Activated CD4-positive, alpha-beta T cell treated with anti-CD3 and anti-CD28 coated beads, Interleukin-2, amount 50 U/mL, for 16 hours (primary cell): ENCODE data around the gene LTBP2.

Experiments used
- DNase-seq: peaks from one replicate; pipeline ENCODE4 v3.0.0-alpha.2; 2020

Gene LTBP2

DNA sequence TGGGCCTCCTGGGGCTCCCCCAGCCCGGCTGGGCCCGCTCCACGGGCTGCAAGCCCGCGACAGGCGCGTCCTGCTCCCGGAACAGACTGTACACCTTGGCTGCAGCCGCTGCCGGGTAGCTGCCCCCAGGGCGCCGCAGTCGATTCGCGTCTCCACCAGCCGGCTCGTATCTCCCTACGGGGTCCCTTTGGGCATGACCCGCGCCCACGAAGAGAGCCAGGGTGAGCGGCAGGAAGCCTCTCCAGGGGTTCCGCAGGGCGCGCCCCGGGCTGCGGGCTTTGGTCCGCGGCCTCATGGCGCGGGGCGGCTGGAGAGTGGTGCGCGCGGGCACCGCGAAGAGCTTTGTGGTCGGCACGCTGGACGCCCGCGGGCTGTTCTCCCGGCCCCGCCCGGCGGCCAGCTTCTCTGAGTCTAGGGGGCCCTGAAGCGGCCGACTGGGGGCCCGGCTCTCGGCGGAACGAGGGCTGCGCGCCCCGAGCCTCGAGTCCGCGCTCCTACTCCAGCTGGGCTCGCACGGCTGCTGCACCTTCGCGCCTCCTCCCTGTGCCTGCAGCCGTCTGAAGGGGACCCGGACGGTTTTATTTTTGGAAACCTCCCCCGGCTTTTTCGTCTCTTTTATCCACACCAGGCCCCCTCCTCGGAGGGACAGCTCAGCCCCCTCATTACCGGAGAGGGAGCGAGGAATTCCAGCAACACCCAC, at the start of gene LTBP2:
LTBP2 (minus strand) TSS at position 588 of the 700 bp plus-strand sequence; CDS start at position 295, 293 bp downstream.
- no peak for DNase-seq

- DNase-seq: no peak
These were observed 48.8 kb upstream of the LTBP2 start for GRCh38 chr14:74660863-74661262.

DNA sequence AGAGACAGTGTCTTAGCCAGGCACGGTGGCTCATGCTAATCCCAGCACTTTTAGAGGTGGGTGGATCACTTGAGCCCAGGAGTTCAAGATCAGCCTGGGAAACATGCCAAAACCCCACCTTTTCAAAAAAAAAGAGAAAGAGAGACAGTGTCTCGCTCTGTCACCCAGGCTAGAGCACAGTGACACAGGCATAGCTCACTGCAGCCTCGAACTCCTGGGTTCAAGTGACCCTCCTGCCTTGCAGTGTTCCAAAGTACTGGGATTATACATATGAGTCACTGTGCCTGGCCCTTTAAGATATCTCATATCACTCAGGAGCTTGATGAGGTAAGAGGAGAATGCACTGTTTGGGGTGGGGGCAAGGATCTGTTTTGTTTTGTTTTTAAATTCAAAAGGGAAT, 48.1 kb upstream of the LTBP2 start:
- no peak for DNase-seq

- DNase-seq: no peak
These were observed 46.6 kb upstream of the LTBP2 start for GRCh38 chr14:74658535-74659131.

- DNase-seq: no peak
These were observed 44.9 kb upstream of the LTBP2 start for GRCh38 chr14:74656964-74657363.

DNA sequence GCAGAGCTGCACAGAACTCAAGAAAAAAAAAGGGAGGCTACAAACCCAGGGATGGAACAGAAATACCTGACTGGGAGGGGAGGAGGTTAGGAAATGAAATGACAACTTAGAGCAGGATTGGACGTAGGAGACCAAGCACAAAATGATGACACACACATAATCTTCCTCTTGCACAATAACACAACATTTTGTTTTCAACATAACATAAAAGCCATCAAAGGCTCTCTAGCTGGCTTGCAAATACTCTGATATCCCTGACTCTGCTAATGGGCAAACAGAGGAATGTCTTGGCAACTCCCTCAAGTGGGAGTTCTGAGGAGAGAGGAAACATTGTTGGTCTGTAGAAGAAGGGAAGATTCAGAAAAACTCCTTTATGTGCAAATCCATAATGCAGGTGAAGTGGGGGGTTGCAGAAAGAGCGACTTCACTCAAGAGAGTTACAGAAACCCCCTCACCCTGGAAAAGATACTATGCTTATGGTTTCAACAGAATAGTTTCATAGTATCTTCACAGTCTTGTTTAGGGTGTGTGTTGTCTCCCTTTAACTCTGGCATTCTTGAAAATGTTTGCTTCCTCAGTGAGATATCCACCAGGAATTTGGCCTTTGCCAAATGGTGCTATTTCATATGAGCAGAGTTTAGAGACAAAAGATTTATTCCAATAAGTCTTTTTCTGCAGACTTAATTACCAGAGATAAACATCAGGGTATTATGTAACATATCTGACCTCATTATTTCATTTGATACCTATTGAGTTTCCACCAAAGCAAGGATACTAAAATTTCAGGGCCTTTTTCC, 43.8 kb upstream of the LTBP2 start:
- DNase-seq: no peak

DNA sequence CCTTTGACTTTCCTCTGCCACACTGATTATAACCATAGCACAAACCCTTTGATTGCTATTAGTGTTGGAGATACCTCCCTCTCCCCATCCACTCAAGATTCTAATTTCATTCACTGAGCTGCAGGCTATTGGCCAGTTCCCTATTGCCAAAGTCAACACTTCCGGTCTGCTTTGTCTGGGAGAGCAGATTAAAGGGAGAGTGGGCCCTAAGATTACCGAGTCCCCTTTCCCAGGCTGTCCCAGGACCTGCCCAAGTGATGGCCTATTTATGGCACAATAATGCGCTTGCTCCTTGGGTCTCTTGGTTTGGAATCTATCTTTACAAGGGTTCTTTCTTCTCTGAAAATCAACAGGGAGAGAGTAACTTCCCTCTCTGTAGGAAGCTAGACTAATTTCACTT, 42.9 kb upstream of the LTBP2 start:
- DNase-seq: no peak

- no peak for DNase-seq
These were observed 41.5 kb upstream of the LTBP2 start for GRCh38 chr14:74653386-74654138.

- DNase-seq: no peak
These were observed 40.5 kb upstream of the LTBP2 start for GRCh38 chr14:74652541-74652940.

GRCh38 chr14:74650927-74651686, 39.1 kb upstream of the LTBP2 start:
- no peak for DNase-seq

DNA sequence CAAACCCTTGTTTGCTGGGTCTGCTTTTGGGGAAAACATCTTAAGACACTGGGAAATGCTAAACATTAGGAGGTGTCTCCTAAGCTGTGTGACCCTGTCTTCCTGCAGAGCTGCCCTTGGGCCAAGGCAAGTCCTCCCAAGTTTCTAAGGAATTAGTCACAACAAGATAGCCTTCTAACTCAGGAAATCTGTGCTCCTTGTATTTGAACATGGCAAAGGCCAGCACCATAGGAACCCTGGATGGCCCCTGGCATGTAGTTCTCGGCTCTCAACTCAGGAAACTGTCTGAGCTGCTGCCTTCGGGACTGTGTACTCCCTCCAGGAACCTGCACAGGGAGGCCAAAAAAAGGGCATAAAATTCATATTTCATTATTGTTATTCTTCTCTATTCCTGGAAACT, 37.6 kb upstream of the LTBP2 start:
- no peak for DNase-seq

- no peak for DNase-seq
These were observed 37.1 kb upstream of the LTBP2 start for GRCh38 chr14:74649167-74649566.

GRCh38 chr14:74648601-74649000, 36.6 kb upstream of the LTBP2 start:
- DNase-seq: no peak

- DNase-seq: no peak
These were observed 35.8 kb upstream of the LTBP2 start for GRCh38 chr14:74647678-74648461.

- DNase-seq: no peak
These were observed 35.1 kb upstream of the LTBP2 start for GRCh38 chr14:74647061-74647677.

- no peak for DNase-seq
These were observed 33.9 kb upstream of the LTBP2 start for GRCh38 chr14:74645756-74646470.

GRCh38 chr14:74645244-74645643, 33.2 kb upstream of the LTBP2 start:
- DNase-seq: no peak

DNA sequence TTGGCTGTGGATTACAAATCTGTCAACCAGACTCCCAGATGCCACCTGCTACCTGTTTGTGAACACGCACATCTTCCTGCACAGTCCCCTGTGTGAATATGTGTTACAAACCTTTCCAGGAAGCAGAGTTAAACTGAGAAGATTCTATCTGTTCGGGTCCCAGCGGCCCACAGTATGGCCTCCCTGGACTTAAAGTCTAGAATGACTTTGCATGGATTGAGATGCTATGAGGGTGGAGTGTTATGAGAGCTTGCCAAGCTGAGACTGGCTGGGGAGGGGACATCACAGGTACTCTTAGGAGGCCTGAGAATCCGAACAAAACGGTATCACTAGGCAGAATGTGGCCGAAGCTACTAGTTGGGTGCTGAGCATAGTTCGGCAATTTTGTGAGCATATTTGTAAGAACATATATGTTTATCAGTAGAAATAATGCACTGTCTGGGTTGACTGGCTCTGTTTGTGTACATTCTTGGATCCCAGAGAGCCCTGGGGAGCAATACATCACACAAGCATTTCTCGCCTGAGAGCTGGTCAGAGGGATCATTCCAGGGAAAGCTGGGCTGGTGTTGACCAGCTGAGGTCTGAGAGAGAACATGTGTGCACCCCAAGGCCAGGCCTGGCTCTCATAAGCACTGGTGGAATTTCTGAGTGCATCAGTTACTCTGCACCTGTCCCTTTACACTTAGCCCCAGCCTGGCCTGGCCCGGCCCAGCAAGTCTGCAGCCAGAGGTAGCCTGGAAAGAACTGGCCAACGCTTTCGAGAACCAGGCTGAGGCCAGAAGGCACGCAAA, 29.8 kb upstream of the LTBP2 start:
- DNase-seq: no peak

- DNase-seq: no peak
These were observed 26.9 kb upstream of the LTBP2 start for GRCh38 chr14:74638966-74639365.

GRCh38 chr14:74638066-74638465, 26.0 kb upstream of the LTBP2 start:
- DNase-seq: no peak
